Measurements from ENCODE around the gene TRAPPC2.

GRCh38 chrX:13688384-13688957, 45.9 kb downstream of the TRAPPC2 start:
- TF ChIP-seq CTCF (IDR thresholded peaks at IDR 0.05) = no peak
- no peak for TF ChIP-seq POLR2AphosphoS5 (IDR thresholded peaks at IDR 0.05)
- no peak for TF ChIP-seq POLR2A (IDR thresholded peaks at IDR 0.05)
